Smooth muscle cell (in vitro differentiated cells): Measurements from ENCODE around the gene FUT7. TPM values are rescaled to one million over a fixed set of nuclear protein-coding genes. Genes with fewer than 3 reads are reported as not detected.

Experiments used
- DNase-seq: peaks from one replicate; lab custom pipeline; 2025; ENCODE audit not compliant: unreplicated experiment; lab: John Stamatoyannopoulos, UW
- H2AFZ ChIP-seq: fragments of 200-600 bp; sonication (generic); 2 replicates; pipeline ENCODE4 v1.6.0; 2016; ENCODE audit warnings: antibody characterized with exemption, low read depth, mild to moderate bottlenecking
- H3F3A ChIP-seq: fragments of 200-600 bp; sonication (generic); 2 replicates; pipeline ENCODE4 v1.6.0; 2017; ENCODE audit warnings: antibody characterized with exemption, low read depth
- H3K27ac ChIP-seq: fragments of 200-600 bp; sonication (generic); 2 replicates; pipeline ENCODE4 v1.5.1; 2016; ENCODE audit warnings: low read depth, mild to moderate bottlenecking
- H3K27me3 ChIP-seq: fragments of 200-600 bp; sonication (generic); 2 replicates; pipeline ENCODE4 v1.6.1; 2016; ENCODE audit warnings: low read depth, mild to moderate bottlenecking
- H3K36me3 ChIP-seq: fragments of 200-600 bp; sonication (generic); 2 replicates; pipeline ENCODE4 v1.5.1; 2016; ENCODE audit warnings: low read depth
- H3K4me1 ChIP-seq: fragments of 200-600 bp; sonication (generic); 2 replicates; pipeline ENCODE4 v1.5.1; 2016; ENCODE audit warnings: low read depth
- H3K4me2 ChIP-seq: fragments of 200-600 bp; sonication (generic); 2 replicates; pipeline ENCODE4 v1.6.0; 2016; ENCODE audit warnings: mild to moderate bottlenecking
- H3K4me3 ChIP-seq: fragments of 200-600 bp; sonication (generic); 2 replicates; pipeline ENCODE4 v1.5.1; 2016; ENCODE audit warnings: mild to moderate bottlenecking
- H3K79me2 ChIP-seq: fragments of 200-600 bp; sonication (generic); 2 replicates; pipeline ENCODE4 v1.6.0; 2016; ENCODE audit warnings: low read depth, mild to moderate bottlenecking
- H3K9ac ChIP-seq: fragments of 200-600 bp; sonication (generic); 2 replicates; pipeline ENCODE4 v1.6.0; 2016; ENCODE audit warnings: low read depth
- H3K9me3 ChIP-seq: fragments of 200-600 bp; sonication (generic); replicated peaks from 2 replicates; pipeline ENCODE4 v1.5.1; 2016; ENCODE audit warnings: low read depth
- H4K20me1 ChIP-seq: fragments of 200-600 bp; sonication (generic); 2 replicates; pipeline ENCODE4 v1.6.0; 2016; ENCODE audit warnings: low read depth
- CTCF ChIP-seq: fragments of 200-600 bp; sonication (generic); IDR thresholded peaks from 2 replicates; pipeline ENCODE4 v1.5.1; 2017; ENCODE audit warnings: borderline replicate concordance, mild to moderate bottlenecking, antibody characterized with exemption; ENCODE audit not compliant: insufficient read depth, poor library complexity, severe bottlenecking
- WGBS: methylation state at CpG from one replicate; pipeline ENCODE4 v1.1.7; 2016; ENCODE audit warnings: low lambda C conversion rate; 5-methylcytosine and 5-hydroxymethylcytosine counted together
- polyA plus RNA-seq: library from polyadenylated mRNA; unstranded; fragments of >200 nt; fragmentation: Nextera tagmentation; extraction: Ambion mirVana; gene quantifications from 2 replicates; pipeline ENCODE4 v1.2.1, GENCODE V29; 2016
- total RNA-seq: library from RNA; depleted of rRNA; stranded (reverse); fragments of >200 nt; gene quantifications from 2 replicates; pipeline ENCODE4 v1.2.3, GENCODE V29; 2014

FUT7 gene
- total and polyA plus RNA-seq, 2 experiments from 2014 or later = not detected

DNA sequence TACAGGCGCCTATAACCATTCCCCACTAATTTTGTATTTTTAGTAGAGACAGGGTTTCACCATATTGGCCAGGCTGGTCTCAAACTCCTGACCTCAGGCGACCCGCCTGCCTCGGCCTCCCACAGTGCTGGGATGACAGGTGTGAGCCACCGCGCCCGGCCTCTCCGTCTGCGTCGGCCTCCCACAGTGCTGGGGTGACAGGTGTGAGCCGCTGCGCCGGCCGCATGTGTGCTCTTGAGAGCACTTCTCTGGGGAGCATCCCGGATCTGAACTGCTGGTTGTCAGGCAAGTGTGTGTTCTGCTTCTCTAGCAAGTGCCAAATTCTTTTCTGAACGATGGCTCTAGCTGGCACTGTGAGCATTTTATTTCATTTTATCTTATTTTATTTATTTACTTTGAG, 25.7 kb upstream of the FUT7 start:
- H3K79me2 ChIP-seq = no peaks in the 10 kb centered on the region
- no peak for DNase-seq
- H2AFZ ChIP-seq = no peak overlapping the region
- no peak overlapping the region for H3K9ac ChIP-seq
- H3F3A ChIP-seq = no peaks in the 10 kb centered on the region
- 88% methylated on average over 16 of the region's 16 CpGs for WGBS
- TF ChIP-seq CTCF = no peak
- H3K4me2 ChIP-seq = no peak overlapping the region
- H4K20me1 ChIP-seq = no peaks in the 10 kb centered on the region
- peaks cover 33% of the 10 kb centered on the region for H3K27me3 ChIP-seq
- peaks cover 9% of the 10 kb centered on the region for H3K4me1 ChIP-seq
- no peak overlapping the region for H3K4me3 ChIP-seq
- no peaks in the 10 kb centered on the region for H3K36me3 ChIP-seq
- no peaks in the 10 kb centered on the region for H3K9me3 ChIP-seq
- H3K27ac ChIP-seq = no peak overlapping the region

GRCh38 chr9:137056739-137057415, 25.0 kb upstream of the FUT7 start:
- Histone ChIP-seq H2AFZ (no peak overlapping the region), H3K4me1 (peaks cover 9% of the 10 kb centered on the region), H3K27me3 (peaks cover 39% of the 10 kb centered on the region), H3K4me3 (no peak overlapping the region), H3K9me3 (no peaks in the 10 kb centered on the region), H3K9ac (no peak overlapping the region), H3K36me3 (no peaks in the 10 kb centered on the region), H3F3A (no peaks in the 10 kb centered on the region), H4K20me1 (no peaks in the 10 kb centered on the region), H3K79me2 (no peaks in the 10 kb centered on the region), H3K27ac (no peak overlapping the region), H3K4me2 (no peak overlapping the region)
- DNase-seq = no peak
- 88% methylated on average over 17 of the region's 17 CpGs for WGBS
- TF ChIP-seq CTCF = no peak

DNA sequence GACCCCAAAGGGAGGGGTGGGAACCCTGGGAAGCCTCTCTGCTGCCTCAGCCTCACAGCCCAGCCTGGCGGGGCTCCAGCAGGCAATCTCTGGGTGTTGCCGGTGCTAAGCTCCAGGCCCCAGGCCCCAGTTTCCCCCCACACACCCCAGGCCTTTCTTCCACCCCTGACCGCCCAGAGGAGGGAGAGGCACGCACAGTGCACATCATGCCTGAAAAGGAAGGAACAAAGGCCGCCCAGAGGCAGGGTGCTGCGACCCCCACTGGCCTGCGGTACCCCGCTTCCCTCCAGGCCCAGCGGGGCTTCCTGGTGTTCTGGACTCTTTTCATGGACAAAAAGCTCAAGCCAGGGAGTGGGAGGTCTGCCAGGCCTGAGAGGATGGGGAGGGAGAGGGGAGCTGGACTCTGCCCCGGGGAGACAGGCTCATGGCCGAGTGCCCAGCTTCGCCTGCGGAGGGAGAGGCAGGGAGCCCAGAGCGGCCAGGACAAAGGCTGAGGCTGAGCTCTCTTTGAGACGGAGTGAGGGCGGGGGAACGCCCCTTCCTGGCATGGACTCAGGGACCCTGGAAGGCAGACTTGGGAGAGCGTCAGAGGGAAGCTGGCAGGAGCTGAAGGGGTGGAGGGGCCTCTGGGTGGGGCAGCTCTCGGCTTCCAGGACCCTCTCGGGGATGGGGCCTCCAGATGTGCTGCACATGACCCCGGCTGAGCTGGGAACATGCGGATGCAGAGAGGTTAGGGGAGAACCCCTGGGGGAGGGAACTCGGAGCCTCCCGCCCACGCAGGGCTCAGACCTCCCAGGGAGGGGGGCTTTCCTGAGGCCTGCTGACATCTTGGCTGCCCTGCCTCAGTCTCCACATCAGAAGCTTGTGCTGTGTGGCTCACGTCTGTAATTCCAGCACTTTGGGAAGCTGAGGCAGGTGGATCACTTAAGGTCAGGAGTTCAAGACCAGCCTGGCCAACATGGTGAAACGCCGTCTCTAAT, 23.8 kb upstream of the FUT7 start:
- Histone ChIP-seq H4K20me1 (no peaks in the 10 kb centered on the region), H3K9me3 (no peaks in the 10 kb centered on the region), H3K4me3 (no peak overlapping the region), H3K27ac (no peak overlapping the region), H3K4me2 (no peak overlapping the region), H3K36me3 (no peaks in the 10 kb centered on the region), H3K4me1 (peaks cover 9% of the 10 kb centered on the region), H2AFZ (no peak overlapping the region), H3K9ac (no peak overlapping the region), H3K27me3 (peaks cover 43% of the 10 kb centered on the region), H3F3A (no peaks in the 10 kb centered on the region), H3K79me2 (no peaks in the 10 kb centered on the region)
- WGBS = 84% methylated on average over 27 of the region's 28 CpGs
- no peak for TF ChIP-seq CTCF
- DNase-seq = no peak
